Right lung (tissue), 5 donors: ENCODE measurements around the gene CPVL. TPM values are rescaled to one million over a fixed set of nuclear protein-coding genes. Genes with fewer than 3 reads are reported as not detected.
A peak's percentile ranks its signal among the peaks of the same experiment; 100 is the strongest.

Experiments
- DNase-seq, 2 donors: peaks; one replicate each; pipeline ENCODE4 v3.0.0-alpha.2; 2013
- polyA plus RNA-seq, 5 donors: library from polyadenylated mRNA; unstranded; fragments of 120-200 nt; gene quantifications; one replicate each; pipeline versions ENCODE4 v1.2.1 to v1.2.3, GENCODE V29; 2013; ENCODE audit warnings: inconsistent platforms in 1 of 5, low replicate concordance in 1 of 5; ENCODE audit not compliant: insufficient read length in 5 of 5, insufficient read depth in 1 of 5

CPVL gene
- polyA plus RNA-seq, 5 donors, result 8.2 to 13.3 (median 11.6) TPM

DNA sequence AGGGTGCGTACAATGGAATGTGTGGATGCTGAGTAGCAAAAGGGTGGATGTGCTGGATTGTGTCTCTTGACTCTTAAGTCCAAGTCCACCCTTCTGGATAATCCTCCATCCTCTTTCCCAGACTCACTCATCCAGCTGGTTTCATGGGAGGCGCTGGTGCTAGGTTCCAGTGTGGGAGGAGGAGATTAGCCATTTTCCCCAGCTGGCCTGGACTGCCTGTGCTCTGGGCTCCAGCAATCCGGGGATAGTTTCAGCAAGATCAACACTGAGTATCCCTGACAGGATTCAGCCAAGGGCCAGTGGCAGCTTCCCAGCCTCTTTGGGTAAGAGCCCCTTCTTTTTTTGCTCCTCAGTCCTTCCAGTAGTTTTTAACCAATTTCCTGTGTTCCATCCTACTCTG, 166.6 kb downstream of the CPVL start:
- DNase-seq, result no peak

DNA sequence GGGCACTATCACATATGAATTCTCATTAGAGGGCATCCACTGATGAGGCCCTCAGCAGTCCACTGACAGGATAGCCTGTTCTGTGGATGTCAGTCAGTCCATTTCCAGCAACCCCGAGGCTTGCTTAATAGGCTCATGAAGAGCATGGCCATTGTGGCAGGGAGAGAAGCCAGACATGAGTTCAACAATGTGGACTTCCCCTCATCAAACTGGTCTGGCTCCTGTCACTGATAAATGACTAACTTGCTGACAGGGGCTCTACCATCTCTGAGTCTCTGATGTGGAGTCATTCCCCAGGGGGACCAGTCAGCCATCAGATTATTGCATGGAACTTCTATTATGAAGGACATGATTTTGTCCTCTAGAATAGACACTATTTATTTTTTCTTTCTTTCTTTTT, 168.5 kb downstream of the CPVL start:
- DNase-seq, result no peak

DNA sequence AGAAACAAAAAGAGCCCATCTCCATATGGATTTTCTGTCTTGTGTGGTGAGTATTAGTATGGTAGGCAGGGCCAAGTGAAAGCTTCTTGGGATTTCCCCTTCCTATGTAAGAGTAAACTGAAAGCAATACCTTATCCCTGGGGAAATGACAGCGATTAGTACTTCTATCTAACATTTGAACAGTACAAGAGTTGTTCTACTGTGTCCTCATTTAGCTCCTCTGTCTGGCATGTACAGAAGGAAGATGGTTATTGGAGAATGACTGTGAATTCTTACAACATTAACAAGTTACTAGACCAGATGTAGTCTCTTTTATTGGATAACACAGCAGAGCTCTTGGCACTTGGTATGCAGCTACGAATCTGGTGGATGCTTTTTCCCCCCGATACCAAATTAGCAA, 170.3 kb downstream of the CPVL start:
- no peak for DNase-seq

DNA sequence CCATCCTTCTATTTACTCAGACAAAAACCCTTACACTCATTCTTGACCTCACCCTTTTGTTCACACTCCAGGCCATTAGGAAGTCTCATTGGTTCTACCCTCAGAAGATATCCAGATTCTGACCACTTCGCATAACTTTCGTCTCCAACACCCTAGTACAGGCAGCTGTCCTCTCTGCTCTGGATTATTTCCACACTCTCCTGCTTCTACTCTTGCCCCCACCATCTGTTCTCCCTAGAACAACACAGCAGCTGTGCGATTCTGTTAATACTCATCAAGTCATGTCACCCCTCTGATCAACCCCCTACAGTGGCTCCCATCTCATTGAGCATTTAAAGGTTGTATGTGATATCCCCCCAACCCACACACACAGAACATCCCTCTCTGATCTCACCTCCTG, 172.7 kb downstream of the CPVL start:
- DNase-seq, result no peak

DNA sequence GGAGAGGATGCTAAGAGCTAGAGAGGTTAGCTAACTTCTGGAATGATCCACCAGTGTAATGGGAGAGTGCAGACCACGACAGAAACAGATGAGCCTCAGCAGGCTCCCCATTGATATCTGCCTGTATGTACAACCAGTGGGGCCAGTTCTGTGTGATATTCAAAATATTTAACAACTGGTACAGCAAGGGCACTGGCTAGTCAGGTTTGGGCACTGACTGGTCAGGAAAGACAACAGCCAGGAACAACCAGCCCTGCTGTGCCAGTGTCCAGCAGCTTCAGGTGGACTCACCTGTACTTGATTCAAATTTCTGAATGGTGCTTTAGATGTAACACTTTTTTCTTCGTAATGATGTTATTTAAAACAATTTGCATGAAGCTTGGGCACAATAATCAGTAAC, 182.3 kb downstream of the CPVL start:
- no peak for DNase-seq

DNA sequence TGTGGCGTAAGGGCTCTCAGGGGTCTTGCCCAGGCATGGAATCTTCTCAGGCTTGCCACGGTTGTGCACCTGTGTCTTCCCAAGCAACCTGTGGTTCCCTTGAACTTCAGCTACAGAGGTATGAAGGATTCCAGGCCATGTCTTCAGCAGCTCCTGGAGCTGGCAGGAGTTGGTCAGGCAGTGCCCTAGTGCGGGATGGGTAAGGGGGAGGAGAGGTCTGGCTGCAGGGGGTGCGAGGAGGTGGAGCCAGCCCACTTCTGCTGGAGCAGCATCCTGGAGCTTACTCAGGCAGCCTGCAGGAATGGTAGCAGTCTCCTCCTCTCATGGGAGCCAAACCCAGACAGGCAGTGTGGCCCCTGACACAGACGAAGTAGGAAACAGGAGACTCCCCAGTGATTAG, 184.4 kb downstream of the CPVL start:
- no peak for DNase-seq

DNA sequence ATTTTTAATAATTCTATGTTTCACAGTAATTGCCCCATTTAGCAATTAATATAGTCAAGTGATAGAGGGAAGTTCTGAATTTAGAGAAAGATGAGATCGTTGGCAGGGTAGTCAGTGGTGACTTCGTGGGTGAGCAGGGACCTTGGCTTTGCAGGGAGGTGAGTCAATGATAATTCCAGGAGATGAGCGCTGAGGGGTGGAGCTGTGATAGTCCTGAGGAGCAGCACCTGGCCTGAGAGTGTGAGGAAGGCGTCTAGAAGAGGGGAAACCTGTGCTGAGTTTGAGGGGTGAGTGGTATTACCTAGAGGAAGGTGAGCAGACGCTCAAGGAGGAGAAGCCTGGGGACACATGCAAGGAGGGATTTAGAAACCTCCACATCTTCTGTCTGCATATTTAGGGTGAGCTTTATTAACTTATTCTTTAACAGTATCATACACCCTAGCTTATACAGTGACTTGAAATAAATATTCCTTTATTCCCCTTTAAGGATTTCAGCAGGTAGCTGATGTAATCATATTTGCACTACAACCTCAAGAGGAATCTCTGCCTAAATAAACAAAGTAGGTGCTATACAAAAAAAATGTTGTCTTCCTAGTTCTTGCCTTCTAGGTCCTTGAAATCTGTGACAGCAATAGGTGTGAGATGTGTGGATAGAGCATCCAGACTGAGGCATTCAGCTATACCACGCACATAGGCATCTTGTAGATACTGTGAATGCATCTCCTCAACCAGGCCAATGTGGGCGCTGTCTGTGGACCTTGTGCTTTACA, 186.1 kb downstream of the CPVL start:
- no peak for DNase-seq

DNA sequence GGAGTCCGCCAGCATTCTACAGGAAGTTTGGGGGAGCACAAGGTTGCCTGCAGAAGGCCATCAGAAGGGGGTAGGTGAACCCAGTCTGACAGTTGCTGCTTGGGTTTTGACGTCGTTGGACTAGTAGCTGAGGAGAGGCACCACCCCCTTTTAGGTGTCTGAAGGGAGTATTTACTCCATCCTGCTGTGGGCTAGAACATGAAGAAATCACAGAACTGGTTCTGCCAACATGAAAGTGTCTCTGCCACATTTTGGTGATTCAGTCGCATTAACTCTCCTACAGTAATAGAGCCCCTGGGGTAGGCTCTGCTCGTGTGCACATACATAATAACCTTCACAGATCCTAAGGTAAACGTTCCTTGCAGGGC, 187.4 kb downstream of the CPVL start:
- DNase-seq, result no peak

DNA sequence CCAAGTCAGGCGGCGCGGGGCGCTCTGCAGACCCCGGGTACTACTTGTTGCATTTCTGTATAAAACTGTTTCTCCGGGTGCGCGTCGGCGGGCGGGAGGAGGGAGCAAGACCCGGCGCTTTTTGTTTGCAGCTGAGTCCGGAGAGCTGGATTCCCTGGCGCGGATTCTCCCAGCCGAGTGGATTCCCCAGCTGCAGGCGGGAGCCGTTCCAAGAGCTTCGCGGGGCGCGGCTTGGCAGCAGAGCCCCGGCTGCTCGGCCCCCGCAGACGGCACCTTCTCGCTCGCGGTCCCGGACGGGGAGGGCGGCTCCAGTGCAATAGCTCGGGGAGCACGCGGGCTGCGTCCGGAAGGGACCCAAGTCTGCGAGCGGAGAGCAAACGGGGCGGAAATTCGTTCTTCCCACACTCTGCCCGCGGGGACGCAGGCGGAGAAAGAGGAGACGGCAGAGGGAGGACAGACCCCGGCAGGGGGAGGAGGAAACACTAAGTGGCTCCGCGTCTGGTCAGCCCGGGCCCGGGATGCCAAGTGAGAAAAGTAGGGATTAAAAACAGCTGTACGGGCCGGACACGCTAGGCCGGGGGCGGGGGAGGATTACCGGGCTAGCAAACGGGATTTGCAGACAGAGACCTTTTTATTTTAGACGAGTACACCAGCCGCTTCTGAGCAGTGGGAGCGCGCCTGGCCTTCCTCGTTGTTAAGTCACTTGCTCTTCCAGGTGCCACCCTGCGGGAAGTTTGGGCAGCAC, 187.9 kb downstream of the CPVL start, which contains the start of gene TRIL:
Gene TRIL (minus strand): TSS at position 96 of the 745 bp plus-strand sequence. CDS start 284 bp downstream, outside the sequence.
- peak; percentile 91 to 92 for DNase-seq

DNA sequence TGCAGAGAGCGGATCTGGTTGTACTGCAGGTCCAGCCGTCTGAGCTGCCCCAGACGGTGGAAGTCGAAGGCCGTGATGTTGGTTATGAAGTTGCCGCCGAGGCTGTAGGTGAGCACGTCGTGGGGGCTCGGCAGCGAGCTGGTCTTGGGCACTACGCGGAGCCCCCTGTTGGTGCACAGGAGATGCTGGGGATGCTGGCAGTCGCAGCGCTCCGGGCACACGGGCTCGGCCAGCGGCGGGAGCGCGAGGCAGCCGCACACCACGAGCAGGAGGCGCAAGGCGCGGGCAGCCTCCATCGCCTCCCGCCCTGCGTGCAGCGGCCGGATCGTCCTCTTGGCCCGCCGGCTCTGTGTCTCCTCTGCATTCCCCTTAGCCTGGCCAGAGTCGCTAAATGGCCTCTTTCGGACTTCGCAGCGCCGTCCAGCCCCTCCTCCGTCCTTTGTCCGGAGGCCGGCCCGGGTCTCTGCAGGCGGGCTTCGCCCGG, 188.5 kb downstream of the CPVL start:
- peak in 1 of 2 donors; percentile 49 for DNase-seq

DNA sequence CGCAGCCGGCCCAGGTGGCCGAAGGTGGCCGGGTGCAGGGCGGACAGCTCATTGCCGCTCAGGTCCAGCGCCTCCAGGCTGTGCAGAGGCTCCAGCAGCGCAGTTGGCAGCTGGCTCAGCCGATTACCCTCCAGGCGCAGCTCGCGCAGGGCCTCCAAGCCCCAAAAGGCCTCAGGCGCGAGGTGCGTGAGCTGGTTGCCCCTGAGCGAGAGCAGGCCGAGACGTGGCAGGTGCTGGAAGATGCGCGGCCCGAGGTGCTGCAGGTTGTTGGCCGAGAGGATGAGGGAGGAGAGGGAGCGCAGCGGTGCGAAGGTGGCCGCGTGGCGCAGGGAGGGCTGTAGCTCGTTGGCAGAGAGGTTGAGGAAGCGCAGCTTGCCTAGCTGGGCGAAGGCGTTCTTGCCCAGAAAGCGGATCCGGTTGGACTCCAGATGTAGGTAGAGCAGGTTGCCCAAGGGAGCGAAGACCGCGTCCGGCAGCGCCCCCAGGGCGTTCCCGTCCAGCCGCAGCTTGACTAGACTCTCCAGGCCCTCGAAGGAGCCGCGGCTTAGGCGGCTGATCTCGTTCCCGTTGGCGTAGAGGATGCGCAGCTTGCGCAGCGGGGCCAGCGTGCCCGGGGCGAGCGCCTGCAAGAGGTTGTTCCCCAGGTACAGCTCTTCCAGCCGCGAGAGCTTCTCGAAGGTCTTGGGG, 189.1 kb downstream of the CPVL start:
- DNase-seq, result peak; percentile 37 to 55

DNA sequence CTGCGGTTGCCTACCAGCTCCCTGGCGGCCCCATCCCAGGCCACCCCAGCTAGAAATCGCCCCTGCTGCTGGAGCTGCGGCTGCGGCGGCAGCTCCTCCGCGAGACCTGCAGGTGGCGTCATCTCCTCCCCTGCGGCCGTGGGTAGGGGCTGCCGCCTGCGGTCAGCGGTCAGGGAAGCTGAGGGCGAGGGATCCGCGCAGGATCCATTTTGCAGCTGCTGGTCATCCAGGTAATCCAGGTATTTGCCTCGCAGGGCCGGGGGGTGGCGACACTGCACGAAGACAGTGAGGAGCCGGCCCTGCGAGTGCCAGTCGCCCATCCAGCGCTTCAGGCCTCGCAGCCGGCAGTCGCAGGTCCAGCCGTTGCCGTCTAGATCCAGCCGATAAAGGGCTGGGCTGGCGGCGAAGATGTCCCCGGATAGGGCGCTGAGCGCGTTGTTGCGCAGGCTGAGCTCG, 189.7 kb downstream of the CPVL start:
- DNase-seq, result peak; percentile 68 to 79

DNA sequence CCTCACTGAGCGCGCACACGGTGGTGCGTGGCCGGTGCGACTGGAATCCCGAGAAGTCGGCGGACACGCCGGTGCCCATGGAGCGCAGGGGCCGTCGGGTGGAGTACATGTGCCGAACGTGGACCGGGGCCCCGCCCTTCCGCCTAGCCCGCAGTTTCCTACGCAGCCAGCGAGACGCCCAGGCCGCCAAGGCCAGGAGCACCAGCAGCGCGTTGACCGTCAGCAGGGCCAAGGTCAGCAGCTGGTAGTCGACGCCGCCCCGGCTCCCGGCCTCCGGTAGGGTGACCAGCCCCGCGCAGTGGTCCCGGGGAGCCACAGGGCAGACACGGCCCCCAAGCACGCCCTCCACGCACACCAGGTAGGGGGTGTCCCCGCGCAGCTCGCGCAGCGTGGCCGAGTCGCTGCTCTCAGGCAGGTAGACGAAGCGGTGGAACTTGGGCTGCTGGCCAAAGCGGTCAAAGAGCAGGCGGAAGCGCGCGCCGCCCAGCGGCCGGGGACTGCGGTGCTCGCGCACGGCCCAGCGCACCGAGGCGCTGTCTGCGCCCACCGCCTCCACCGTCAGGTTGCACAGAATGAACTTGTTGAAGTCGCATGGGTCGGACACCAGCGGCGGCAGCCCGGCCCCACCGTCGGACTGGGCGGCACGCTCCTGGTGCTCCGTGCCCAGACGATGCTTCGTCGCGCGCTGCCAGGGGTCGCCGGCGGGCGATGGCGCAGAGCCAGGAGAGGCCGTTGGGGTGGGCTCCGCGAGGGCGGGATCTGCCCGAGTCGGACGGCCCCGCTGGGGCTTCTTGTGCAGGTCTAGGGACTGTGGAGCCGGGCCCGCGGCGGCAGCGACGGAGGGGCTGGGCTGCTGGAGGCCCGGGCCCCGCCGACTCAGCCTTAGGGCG, 190.4 kb downstream of the CPVL start:
- peak; percentile 76 to 83 for DNase-seq

DNA sequence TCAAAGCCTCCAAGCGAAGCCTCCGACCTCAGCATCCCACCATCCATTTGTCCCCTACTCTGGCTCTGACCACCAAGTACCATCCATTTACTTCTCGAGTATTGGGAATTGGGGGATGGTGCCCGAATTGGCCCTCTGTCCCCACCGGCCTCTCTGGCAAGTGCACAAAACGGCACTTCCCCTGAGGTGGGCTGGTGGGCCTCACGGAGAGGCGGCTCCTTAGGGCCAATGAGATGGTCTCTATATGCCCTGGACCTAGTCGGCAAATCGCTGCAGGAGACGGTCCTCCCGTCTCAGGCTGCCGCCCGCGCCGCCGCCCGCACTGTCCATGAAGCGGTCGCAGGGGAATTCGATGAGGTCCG, 191.0 kb downstream of the CPVL start:
- no peak for DNase-seq

DNA sequence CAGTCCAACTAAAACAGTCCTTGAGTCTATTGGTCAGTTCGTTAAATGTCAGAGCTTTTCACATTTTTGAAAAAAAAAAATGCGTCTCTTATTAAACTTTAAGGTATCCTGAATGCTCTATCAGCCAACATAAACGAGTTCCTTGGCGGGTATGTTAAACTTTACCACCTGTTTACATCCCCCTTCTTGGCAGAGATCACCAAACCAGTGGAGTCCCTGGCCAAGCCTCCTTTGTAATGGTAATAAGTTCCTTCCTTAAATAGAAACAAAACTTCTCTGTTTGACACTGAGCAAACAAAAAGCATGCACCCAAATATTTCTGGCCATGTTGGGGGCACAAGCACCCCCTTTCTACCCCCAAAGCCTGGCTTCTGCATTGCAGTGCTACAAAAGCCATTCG, 191.4 kb downstream of the CPVL start:
- no peak for DNase-seq

DNA sequence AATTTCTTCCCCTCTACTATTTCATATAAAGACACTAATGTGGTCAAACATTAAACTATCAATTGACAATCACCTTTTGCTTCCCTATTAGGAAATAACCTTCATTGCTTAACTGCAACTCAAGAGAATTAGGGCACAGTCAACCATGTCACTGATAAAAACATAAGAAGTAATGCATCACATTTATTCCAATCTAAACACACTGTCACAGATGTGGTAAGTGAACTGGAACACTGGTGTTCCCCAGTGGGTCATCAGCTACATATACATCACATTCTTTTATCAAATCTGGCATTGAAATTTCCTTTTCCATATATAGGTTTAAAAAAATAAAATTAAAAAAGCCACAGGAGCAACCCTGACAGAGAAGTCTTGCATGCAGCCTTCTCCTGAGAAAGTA, 191.9 kb downstream of the CPVL start:
- no peak for DNase-seq

DNA sequence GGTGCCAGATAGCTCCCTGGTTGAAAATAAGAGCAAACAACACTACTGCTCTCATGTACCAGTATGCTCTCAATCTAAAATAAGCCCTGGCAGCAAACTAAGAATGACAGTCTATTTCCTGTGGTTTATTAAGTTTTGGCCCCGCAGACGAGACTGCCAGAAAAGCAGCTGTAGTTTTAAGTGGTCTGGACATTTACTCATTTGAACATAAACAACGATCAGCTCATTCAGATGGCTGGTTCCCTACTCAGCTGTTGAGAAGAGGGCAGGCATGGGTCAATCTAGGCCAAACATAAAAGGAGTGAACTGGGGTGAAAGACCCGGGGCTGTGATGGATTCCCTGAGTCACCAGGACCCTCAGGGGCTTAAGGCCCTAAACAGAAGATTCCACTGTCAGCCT, 192.7 kb downstream of the CPVL start:
- DNase-seq, result peak; percentile 85
